Prostate gland (tissue), 2 donors: ENCODE data around the gene TXNL1. TPM values are rescaled to one million over a fixed set of nuclear protein-coding genes. Genes with fewer than 3 reads are reported as not detected.

ENCODE experiments used
- DNase-seq: peaks from one replicate; pipeline ENCODE4 v3.0.0-alpha.2; 2019; ENCODE audit warnings: low spot score
- H3K27ac ChIP-seq, 2 donors: fragments of 200-600 bp; sonication (generic); 2 replicates each; pipeline ENCODE4 v1.5.1; 2017 to 2019
- H3K27me3 ChIP-seq: fragments of 200-600 bp; sonication (generic); replicated peaks from 2 replicates; pipeline ENCODE4 v1.5.1; 2019; ENCODE audit not compliant: insufficient read depth
- H3K36me3 ChIP-seq, 2 donors: fragments of 200-600 bp; sonication (generic); 1 replicate in 1 of 2; 2 replicates in 1 of 2; pipeline versions ENCODE4 v1.5.1 to v1.8.1; 2017 to 2019
- H3K4me1 ChIP-seq: fragments of 200-600 bp; sonication (generic); replicated peaks from 2 replicates; pipeline ENCODE4 v1.5.1; 2019
- H3K4me3 ChIP-seq, 2 donors: fragments of 200-600 bp; sonication (generic); 2 replicates each; pipeline ENCODE4 v1.5.1; 2017 to 2019
- H3K9me3 ChIP-seq: fragments of 200-600 bp; sonication (generic); 2 replicates; pipeline ENCODE4 v1.5.1; 2017
- CTCF ChIP-seq, 4 experiments: fragments of 200-600 bp in 2 of 4; fragments of 450-650 bp in 2 of 4; sonication (generic) in 2 of 4; IDR thresholded peaks; 1 replicate in 3 of 4; 2 replicates in 1 of 4; pipeline ENCODE4 v1.5.1; 2016 to 2019; ENCODE audit warnings: antibody characterized with exemption in 4 of 4, mild to moderate bottlenecking in 2 of 4, moderate library complexity in 2 of 4
- POLR2A ChIP-seq: fragments of 450-650 bp; IDR thresholded peaks from one replicate; pipeline ENCODE4 v1.6.1; 2016; ENCODE audit warnings: antibody characterized with exemption, mild to moderate bottlenecking
- POLR2AphosphoS5 ChIP-seq: sonication (generic); formaldehyde crosslinking; IDR thresholded peaks from one replicate; pipeline ENCODE4 v1.6.1; 2017; ENCODE audit warnings: antibody characterized with exemption
- WGBS: methylation state at CpG from one replicate; pipeline ENCODE4 v1.1.5; 2018; 5-methylcytosine and 5-hydroxymethylcytosine counted together
- intact Hi-C: fragments of 100-400 bp; cut with DNase I; formaldehyde crosslinking; loops from one replicate; pipeline ENCODE4 v1.14.2; 2022
- total RNA-seq, 2 donors: library from RNA; depleted of rRNA; stranded (reverse); fragments of >200 nt; gene quantifications; one replicate each; pipeline ENCODE4 v1.1.0, GENCODE V29; 2016

Gene TXNL1
- total RNA-seq, 2 donors from 2014 or later, result 56.1 to 56.3 TPM

GRCh38 chr18:56635007-56635406 lies 3.4 kb downstream of the TXNL1 start:
- TF ChIP-seq POLR2A (no peak), POLR2AphosphoS5 (no peak), CTCF (IDR thresholded peaks at IDR 0.05) (no peak)
- Histone ChIP-seq H3K27me3 (no peaks in the 10 kb centered on the region), H3K36me3 (no peaks in the 10 kb centered on the region), H3K4me3 (no peak overlapping the region), H3K9me3 (no peaks in the 10 kb centered on the region), H3K4me1 (no peaks in the 10 kb centered on the region), H3K27ac (no peak overlapping the region)
- WGBS, result 97% methylated on average over 5 of the region's 5 CpGs
- no peak for DNase-seq
- intact Hi-C loops, result no loop called here

- TF ChIP-seq POLR2AphosphoS5, result no peak
- TF ChIP-seq CTCF (IDR thresholded peaks at IDR 0.05), result no peak
- TF ChIP-seq POLR2A, result no peak
- no peaks in the 10 kb centered on the region for H3K27me3 ChIP-seq
- WGBS, result 63% methylated on average over 7 of the region's 7 CpGs
- no peak for DNase-seq
- no peaks in the 10 kb centered on the region for H3K9me3 ChIP-seq
- H3K36me3 ChIP-seq, result no peaks in the 10 kb centered on the region
- no peaks in the 10 kb centered on the region for H3K4me1 ChIP-seq
- H3K4me3 ChIP-seq, result no peak overlapping the region
- intact Hi-C loops, result no loop called here
- H3K27ac ChIP-seq, result no peak overlapping the region
Observed at GRCh38 chr18:56632070-56633022, 6.0 kb downstream of the TXNL1 start.

GRCh38 chr18:56627991-56628390 lies 10.4 kb downstream of the TXNL1 start:
- WGBS, result 83% methylated on average over 2 of the region's 2 CpGs
- H3K4me3 ChIP-seq, result no peak overlapping the region
- no peaks in the 10 kb centered on the region for H3K27me3 ChIP-seq
- no peaks in the 10 kb centered on the region for H3K9me3 ChIP-seq
- H3K4me1 ChIP-seq, result no peaks in the 10 kb centered on the region
- H3K27ac ChIP-seq, result no peak overlapping the region
- DNase-seq, result no peak
- no peaks in the 10 kb centered on the region for H3K36me3 ChIP-seq
- TF ChIP-seq POLR2A (no peak), POLR2AphosphoS5 (no peak), CTCF (IDR thresholded peaks at IDR 0.05) (no peak)
- intact Hi-C loops, result no loop called here

- no peaks in the 10 kb centered on the region for H3K27me3 ChIP-seq
- no peak overlapping the region for H3K27ac ChIP-seq
- intact Hi-C loops, result no loop called here
- H3K9me3 ChIP-seq, result no peaks in the 10 kb centered on the region
- H3K36me3 ChIP-seq, result peaks cover 0 to 9% of the 10 kb centered on the region in 2 donors
- WGBS, result 74% methylated on average over 7 of the region's 7 CpGs
- TF ChIP-seq CTCF (IDR thresholded peaks at IDR 0.05), result no peak
- TF ChIP-seq POLR2A, result no peak
- no peak for TF ChIP-seq POLR2AphosphoS5
- no peak overlapping the region for H3K4me3 ChIP-seq
- no peak for DNase-seq
- no peaks in the 10 kb centered on the region for H3K4me1 ChIP-seq
Observed at GRCh38 chr18:56615738-56616520, 22.5 kb downstream of the TXNL1 start.
